Daoy (cell line): ENCODE measurements around the gene CAPS. TPM values are rescaled to one million over a fixed set of nuclear protein-coding genes. Genes with fewer than 3 reads are reported as not detected.
"Not testable (repeated sequence)": the region's sequence is repeated elsewhere in the genome, so short reads cannot be mapped to it uniquely, and the experiment has no call there.

Experiments
- DNase-seq: peaks from one replicate; pipeline ENCODE4 v3.0.0-alpha.2; 2015; ENCODE audit warnings: low read depth
- total RNA-seq: library from RNA; depleted of rRNA; stranded (reverse); fragments of >200 nt; shearing (Covaris generic); gene quantifications from 2 replicates; pipeline ENCODE4 v1.2.3, GENCODE V29; 2014; rRNA removed

The CAPS gene
- total RNA-seq, 1 experiment from 2014 or later, result 1.6 TPM

- DNase-seq, result no peak
These were observed 41.5 kb downstream of the CAPS start for GRCh38 chr19:5955636-5955935.

GRCh38 chr19:5956323-5956722, 42.3 kb downstream of the CAPS start:
- no peak for DNase-seq

GRCh38 chr19:5956728-5957127, 42.7 kb downstream of the CAPS start:
- no peak for DNase-seq

- peak; percentile 66 for DNase-seq
These were observed 43.1 kb downstream of the CAPS start for GRCh38 chr19:5957170-5957569.

GRCh38 chr19:5958074-5958850, 44.2 kb downstream of the CAPS start:
- DNase-seq, result no peak

GRCh38 chr19:5958851-5959122, 44.7 kb downstream of the CAPS start:
- DNase-seq, result no peak

GRCh38 chr19:5959260-5960004, 45.4 kb downstream of the CAPS start:
- DNase-seq, result no peak

- no peak for DNase-seq
These were observed 46.2 kb downstream of the CAPS start for GRCh38 chr19:5960005-5961001.

GRCh38 chr19:5961641-5961968, 47.6 kb downstream of the CAPS start:
- DNase-seq, result not testable (repeated sequence)

- no peak for DNase-seq
These were observed 48.2 kb downstream of the CAPS start for GRCh38 chr19:5961969-5962945.

- DNase-seq, result not testable (repeated sequence)
These were observed 49.2 kb downstream of the CAPS start for GRCh38 chr19:5963259-5963658.

GRCh38 chr19:5963855-5964254, 49.8 kb downstream of the CAPS start:
- no peak for DNase-seq

- no peak for DNase-seq
These were observed 50.9 kb downstream of the CAPS start for GRCh38 chr19:5964816-5965565.

Other genes starting within 250 kb of the CAPS start
- gene MICOS13, start 233.7 kb upstream of the CAPS start, total RNA-seq, result 70.3 and 76.2 TPM in 2 replicates
- 2.2 and 6.3 TPM in 2 replicates for gene HSD11B1L, start 233.2 kb upstream of the CAPS start, total RNA-seq
- gene RPL36, start 224.0 kb upstream of the CAPS start, total RNA-seq, result 845 and 864 TPM in 2 replicates
- 65.1 and 81.0 TPM in 2 replicates for gene LONP1, start 194.1 kb upstream of the CAPS start, total RNA-seq
- gene CATSPERD, start 193.6 kb upstream of the CAPS start, total RNA-seq, result not detected in 2 replicates
- 2.7 and 3.7 TPM in 2 replicates for gene PRR22, start 129.5 kb upstream of the CAPS start, total RNA-seq
- 84.5 and 95.7 TPM in 2 replicates for gene DUS3L, start 123.1 kb upstream of the CAPS start, total RNA-seq
- 0.11 and 0.24 TPM in 2 replicates for gene NRTN, start 109.2 kb upstream of the CAPS start, total RNA-seq
- not detected in 2 replicates for gene FUT6, start 74.6 kb upstream of the CAPS start, total RNA-seq
- gene FUT3, start 62.8 kb upstream of the CAPS start, total RNA-seq, result not detected in 2 replicates
- gene FUT5, start 43.7 kb upstream of the CAPS start, total RNA-seq, result not detected in 2 replicates
- 354 and 408 TPM in 2 replicates for gene NDUFA11, start 10.5 kb upstream of the CAPS start, total RNA-seq
- gene VMAC, start 9.4 kb upstream of the CAPS start, total RNA-seq, result 0.89 and 1.7 TPM in 2 replicates
- gene RANBP3, start 63.9 kb downstream of the CAPS start, total RNA-seq, result 64.5 and 83.0 TPM in 2 replicates
- gene RFX2, start 196.2 kb downstream of the CAPS start, total RNA-seq, result 3.6 and 11.1 TPM in 2 replicates
- gene ACSBG2, start 221.4 kb downstream of the CAPS start, total RNA-seq, result not detected in 2 replicates